Mesothelial cell of epicardium (in vitro differentiated cells): ENCODE data around the gene NCBP3. TPM values are rescaled to one million over a fixed set of nuclear protein-coding genes. Genes with fewer than 3 reads are reported as not detected.
A peak's percentile ranks its signal among the peaks of the same experiment; 100 is the strongest.
"Not testable (repeated sequence)": the region's sequence is repeated elsewhere in the genome, so short reads cannot be mapped to it uniquely, and the experiment has no call there.

Experiments
- DNase-seq, 2 experiments: peaks; one replicate each; pipeline ENCODE4 v3.0.0; 2021; ENCODE audit warnings: low spot score in 2 of 2; ENCODE audit not compliant: unreplicated experiment in 2 of 2
- H3K27ac Mint-ChIP-seq: 2 replicates; pipeline ENCODE4 v1.8.0; 2021; ENCODE audit warnings: mixed read lengths
- H3K27me3 Mint-ChIP-seq: 2 replicates; pipeline ENCODE4 v1.8.0; 2021; ENCODE audit warnings: low read depth, mixed read lengths
- H3K36me3 Mint-ChIP-seq: 2 replicates; pipeline ENCODE4 v1.8.0; 2021; ENCODE audit warnings: mixed read lengths
- H3K4me1 Mint-ChIP-seq: 2 replicates; pipeline ENCODE4 v1.8.0; 2021; ENCODE audit warnings: mixed read lengths
- H3K4me3 Mint-ChIP-seq: 2 replicates; pipeline ENCODE4 v1.8.0; 2021; ENCODE audit warnings: mild to moderate bottlenecking, moderate library complexity, mixed read lengths
- H3K9me3 Mint-ChIP-seq: 2 replicates; pipeline ENCODE4 v1.8.0; 2021; ENCODE audit warnings: mixed read lengths
- CTCF ChIP-seq: fragments of 200-600 bp; sonication (generic); IDR thresholded peaks from one replicate; pipeline ENCODE4 v1.5.0; 2021; ENCODE audit warnings: antibody characterized with exemption; ENCODE audit not compliant: unreplicated experiment
- total RNA-seq: library from RNA; stranded (reverse); gene quantifications from 3 replicates; pipeline ENCODE4 v1.2.1, GENCODE V29; 2021

Gene NCBP3
- total RNA-seq, 1 donor from 2014 or later: 97.0 TPM

GRCh38 chr17:3845291-3845620 lies 790 bp downstream of the NCBP3 start:
- Mint-ChIP-seq H3K4me1 (peaks cover 16% of the 10 kb centered on the region), H3K27me3 (peaks cover 8% of the 10 kb centered on the region), H3K36me3 (peaks cover 13% of the 10 kb centered on the region), H3K27ac (peak overlapping the region; percentile 97), H3K4me3 (peak overlapping the region; percentile 96), H3K9me3 (no peaks in the 10 kb centered on the region)
- TF ChIP-seq CTCF: no peak
- no peak for DNase-seq

- H3K9me3 Mint-ChIP-seq, DNase-seq, H3K27ac Mint-ChIP-seq, H3K27me3 Mint-ChIP-seq: not testable (repeated sequence)
- peaks cover 16% of the 10 kb centered on the region for H3K4me1 Mint-ChIP-seq
- peaks cover 19% of the 10 kb centered on the region for H3K36me3 Mint-ChIP-seq
- H3K4me3 Mint-ChIP-seq: peak overlapping the region; percentile 96
Measured at GRCh38 chr17:3844556-3844955, 1.5 kb downstream of the NCBP3 start.

- peak overlapping the region; percentile 96 for H3K4me3 Mint-ChIP-seq
- peaks cover 16% of the 10 kb centered on the region for H3K4me1 Mint-ChIP-seq
- H3K27ac Mint-ChIP-seq: peak overlapping the region; percentile 57
- H3K27me3 Mint-ChIP-seq: peaks cover 3% of the 10 kb centered on the region
- TF ChIP-seq CTCF: no peak
- DNase-seq: no peak
- peaks cover 20% of the 10 kb centered on the region for H3K36me3 Mint-ChIP-seq
- H3K9me3 Mint-ChIP-seq: no peaks in the 10 kb centered on the region
Measured at GRCh38 chr17:3843935-3844516, 2.0 kb downstream of the NCBP3 start.

GRCh38 chr17:3838206-3838605 lies 7.8 kb downstream of the NCBP3 start:
- Mint-ChIP-seq H3K36me3 (peaks cover 42% of the 10 kb centered on the region), H3K9me3 (no peaks in the 10 kb centered on the region), H3K27me3 (no peaks in the 10 kb centered on the region), H3K4me1 (no peaks in the 10 kb centered on the region), H3K4me3 (no peak overlapping the region), H3K27ac (no peak overlapping the region)
- DNase-seq: no peak
- TF ChIP-seq CTCF: no peak

- no peak for TF ChIP-seq CTCF
- no peak for DNase-seq
- Mint-ChIP-seq H3K36me3 (peaks cover 43% of the 10 kb centered on the region), H3K4me3 (no peak overlapping the region), H3K27me3 (no peaks in the 10 kb centered on the region), H3K9me3 (no peaks in the 10 kb centered on the region), H3K4me1 (no peaks in the 10 kb centered on the region), H3K27ac (no peak overlapping the region)
Measured at GRCh38 chr17:3836551-3836950, 9.5 kb downstream of the NCBP3 start.

GRCh38 chr17:3835410-3836229 lies 10.4 kb downstream of the NCBP3 start:
- DNase-seq: no peak
- no peaks in the 10 kb centered on the region for H3K27me3 Mint-ChIP-seq
- no peak for TF ChIP-seq CTCF
- H3K4me1 Mint-ChIP-seq: no peaks in the 10 kb centered on the region
- no peaks in the 10 kb centered on the region for H3K9me3 Mint-ChIP-seq
- no peak overlapping the region for H3K27ac Mint-ChIP-seq
- H3K36me3 Mint-ChIP-seq: peaks cover 38% of the 10 kb centered on the region
- H3K4me3 Mint-ChIP-seq: no peak overlapping the region
